HCT116 (cell line): ENCODE results near the gene GNA15.

Experiments used
- FOSL1 ChIP-seq: IDR thresholded peaks from 2 replicates; pipeline ENCODE4 v1.6.1; 2012; ENCODE audit warnings: low read depth
- POLR2A ChIP-seq: IDR thresholded peaks from 2 replicates; pipeline ENCODE4 v1.7.0; 2011; ENCODE audit warnings: borderline replicate concordance; ENCODE audit not compliant: insufficient read depth, insufficient read length; ENCODE audit errors: extremely low read depth
- POLR2AphosphoS5 ChIP-seq: IDR thresholded peaks from 2 replicates; pipeline ENCODE4 v1.6.1; 2011; ENCODE audit warnings: mild to moderate bottlenecking, low read depth, low read length, moderate library complexity
- REST ChIP-seq: IDR thresholded peaks from 2 replicates; pipeline ENCODE4 v1.6.1; 2012; ENCODE audit warnings: low read depth
- TF ChIP-seq, protein P1 (sequence below), 3 experiments: fragments of 200-600 bp in 1 of 3; sonication (generic) in 1 of 3; IDR thresholded peaks in 2 of 3; conservative IDR thresholded peaks in 1 of 3; 2 replicates each; pipeline ENCODE4 v1.5.1; 2012 to 2017; ENCODE audit warnings: low read depth in 2 of 3, low read length in 2 of 3, antibody characterized with exemption in 1 of 3, borderline replicate concordance in 1 of 3, control low read depth in 1 of 3, mild to moderate bottlenecking in 1 of 3, mixed read lengths in 1 of 3, mixed run types in 1 of 3, moderate library complexity in 1 of 3; ENCODE audit not compliant: insufficient read depth in 1 of 3

DNA sequence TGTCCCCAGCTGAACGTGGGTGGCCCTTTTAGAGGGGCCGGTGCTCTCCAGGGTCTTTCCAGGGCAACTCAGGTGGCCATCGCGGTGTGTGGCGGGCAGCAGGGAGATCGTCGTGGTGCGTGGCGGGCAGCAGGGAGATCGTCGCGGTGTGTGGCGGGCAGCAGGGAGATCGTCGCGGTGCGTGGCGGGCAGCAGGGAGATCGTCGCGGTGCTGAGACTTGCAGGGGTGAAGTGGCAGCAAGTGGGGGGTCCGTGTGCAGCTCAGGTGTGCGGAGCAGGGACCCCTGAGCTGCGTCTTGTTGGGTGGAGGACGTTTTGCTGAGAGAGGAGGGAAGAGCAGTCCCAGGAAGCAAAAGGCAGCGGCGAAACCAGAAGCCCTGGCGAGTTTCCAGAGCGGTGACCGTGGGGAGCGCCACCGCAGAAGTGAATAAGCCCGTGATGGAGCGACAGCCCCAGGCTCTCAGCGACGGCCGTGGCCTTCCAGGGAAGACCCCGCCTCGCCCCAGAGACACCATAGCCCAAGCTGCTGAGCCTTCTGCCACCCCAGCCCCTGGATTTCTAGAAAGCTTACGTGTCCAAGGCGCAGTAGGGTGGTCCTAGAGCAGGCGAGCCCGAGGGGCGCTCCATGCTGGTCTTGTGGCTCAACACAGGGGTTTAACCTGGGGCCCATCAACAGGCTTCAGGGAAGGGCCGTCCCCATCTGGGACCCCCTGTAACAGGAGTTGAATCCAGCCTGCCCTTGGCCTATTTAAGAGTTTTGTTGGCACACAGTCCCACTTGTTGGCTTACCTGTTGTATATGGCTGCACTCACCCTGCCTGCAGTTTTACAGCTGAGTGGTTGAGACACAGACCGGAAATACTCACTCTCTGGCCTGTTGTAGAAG is 55.3 kb downstream of the GNA15 start:
- no peak for TF ChIP-seq POLR2AphosphoS5
- TF ChIP-seq, protein P1, sequence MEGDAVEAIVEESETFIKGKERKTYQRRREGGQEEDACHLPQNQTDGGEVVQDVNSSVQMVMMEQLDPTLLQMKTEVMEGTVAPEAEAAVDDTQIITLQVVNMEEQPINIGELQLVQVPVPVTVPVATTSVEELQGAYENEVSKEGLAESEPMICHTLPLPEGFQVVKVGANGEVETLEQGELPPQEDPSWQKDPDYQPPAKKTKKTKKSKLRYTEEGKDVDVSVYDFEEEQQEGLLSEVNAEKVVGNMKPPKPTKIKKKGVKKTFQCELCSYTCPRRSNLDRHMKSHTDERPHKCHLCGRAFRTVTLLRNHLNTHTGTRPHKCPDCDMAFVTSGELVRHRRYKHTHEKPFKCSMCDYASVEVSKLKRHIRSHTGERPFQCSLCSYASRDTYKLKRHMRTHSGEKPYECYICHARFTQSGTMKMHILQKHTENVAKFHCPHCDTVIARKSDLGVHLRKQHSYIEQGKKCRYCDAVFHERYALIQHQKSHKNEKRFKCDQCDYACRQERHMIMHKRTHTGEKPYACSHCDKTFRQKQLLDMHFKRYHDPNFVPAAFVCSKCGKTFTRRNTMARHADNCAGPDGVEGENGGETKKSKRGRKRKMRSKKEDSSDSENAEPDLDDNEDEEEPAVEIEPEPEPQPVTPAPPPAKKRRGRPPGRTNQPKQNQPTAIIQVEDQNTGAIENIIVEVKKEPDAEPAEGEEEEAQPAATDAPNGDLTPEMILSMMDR (IDR thresholded peaks at IDR 0.05 in 2 of 3, conservative IDR thresholded peaks at IDR 0.05 in 1 of 3; ENCODE audit: borderline replicate concordance in 1 of 3, insufficient read depth in 1 of 3, low read depth in 2 of 3, low read length in 2 of 3), result no peak
- TF ChIP-seq POLR2A, result no peak
- TF ChIP-seq REST, result no peak
- no peak for TF ChIP-seq FOSL1
